T-helper 1 cell (primary cell): ENCODE results near the gene RRBP1.

ENCODE experiments used
- DNase-seq, 5 donors: peaks; one replicate each; pipeline ENCODE4 v3.0.0-alpha.2; 2012 to 2020

RRBP1 gene

DNA sequence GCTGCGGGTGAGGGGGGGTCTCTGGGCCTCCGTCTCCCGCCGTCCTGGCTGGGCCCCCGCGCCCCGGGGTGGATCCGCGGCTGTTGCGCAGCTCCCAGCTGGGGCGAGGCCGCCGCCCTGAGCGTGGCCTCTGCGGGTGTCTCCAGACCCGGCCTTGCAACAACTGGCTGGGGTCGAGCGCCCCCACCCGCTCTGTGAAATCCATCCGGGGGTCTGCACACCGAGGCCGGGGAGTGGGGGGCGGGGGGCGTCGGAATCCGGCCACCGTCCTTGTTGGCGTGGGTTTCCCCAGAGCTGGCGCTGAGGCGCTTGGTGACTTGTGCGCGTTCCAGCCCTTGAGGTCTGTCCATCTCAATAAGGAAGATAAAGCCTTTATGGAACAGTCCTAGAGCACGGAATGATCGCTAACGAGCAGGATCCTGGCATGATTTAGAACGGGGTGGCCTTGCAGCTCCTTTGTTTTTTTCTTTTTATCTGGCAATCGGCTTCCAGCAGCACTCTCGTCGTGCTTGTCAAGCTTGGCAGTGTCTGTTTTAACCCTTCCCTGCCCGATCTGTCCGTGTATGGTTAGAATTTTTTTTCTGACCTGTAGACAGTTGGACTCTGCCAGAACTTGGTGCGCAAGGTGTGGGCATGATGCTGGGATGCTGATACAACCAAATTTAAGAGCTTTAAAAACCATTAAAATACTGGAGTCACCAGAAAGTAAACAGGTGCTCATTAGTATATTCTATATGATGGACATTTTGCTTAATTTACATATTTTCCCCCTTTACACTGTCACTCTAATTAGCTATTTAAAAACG lies 111.5 kb downstream of the RRBP1 start:
- DNase-seq: peak in 2 of 5 donors; percentile 13 to 26

GRCh38 chr20:17569616-17570346 lies 112.3 kb downstream of the RRBP1 start, which contains the start of gene DSTN:
Gene DSTN (plus strand): TSS chr20:17570075. CDS start chr20:17570209, 134 bp downstream.
- peak; percentile 72 to 89 (median 78) for DNase-seq

DNA sequence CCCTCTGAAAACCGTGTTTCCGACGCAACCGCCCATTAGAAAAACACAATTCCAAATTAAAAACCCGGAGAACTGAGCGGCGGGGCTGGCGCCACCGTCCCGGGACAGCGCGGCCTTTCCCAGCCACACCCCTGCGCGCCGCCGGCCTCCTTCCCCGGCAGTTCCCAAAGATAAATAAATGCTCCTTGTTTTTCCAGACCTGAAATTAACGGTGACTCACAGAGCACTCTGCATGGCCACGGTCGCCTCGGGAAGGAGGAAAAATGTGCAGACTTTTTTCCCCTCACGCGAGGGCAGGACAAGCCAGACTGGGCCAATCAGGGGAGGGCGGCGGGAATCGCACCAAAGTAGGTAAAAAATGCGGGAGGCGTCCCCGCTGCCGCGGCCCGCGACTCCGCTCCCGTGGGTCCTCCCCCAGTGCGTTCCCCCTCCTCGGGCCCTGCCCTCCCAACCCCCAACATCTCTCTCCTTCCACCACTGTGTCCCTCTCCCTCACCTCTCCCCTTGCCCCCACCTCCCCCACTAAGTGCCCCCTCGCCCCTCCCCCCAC lies 113.0 kb downstream of the RRBP1 start:
- DNase-seq: peak in 1 of 5 donors; percentile 8

- DNase-seq: no peak
Measured at GRCh38 chr20:17568045-17568788, 113.8 kb downstream of the RRBP1 start.

DNA sequence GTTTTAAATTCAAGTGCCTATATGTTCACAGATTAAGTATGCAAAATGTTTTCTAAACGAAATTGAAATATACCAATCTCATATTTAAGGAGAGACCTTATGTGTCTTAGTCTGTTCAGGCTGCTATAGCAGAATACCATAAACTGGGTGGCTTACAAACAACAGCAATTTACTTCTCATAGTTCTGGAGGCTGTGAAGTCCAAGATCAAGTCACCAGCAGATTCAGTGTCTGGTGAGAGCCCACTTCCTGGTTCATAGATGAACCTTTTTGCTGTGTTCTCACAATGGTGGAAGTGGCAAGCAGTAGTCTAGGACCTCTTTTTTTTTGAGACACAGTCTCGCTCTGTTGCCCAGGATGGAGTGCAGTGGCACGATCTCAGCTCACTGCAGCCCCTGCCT lies 115.7 kb downstream of the RRBP1 start:
- no peak for DNase-seq

- no peak for DNase-seq
Measured at GRCh38 chr20:17565169-17565845, 116.7 kb downstream of the RRBP1 start.
